Measurements from ENCODE around the gene STK38. TPM values are rescaled to one million over a fixed set of nuclear protein-coding genes. Genes with fewer than 3 reads are reported as not detected.
"Not testable (repeated sequence)": the region's sequence is repeated elsewhere in the genome, so short reads cannot be mapped to it uniquely, and the experiment has no call there.

The STK38 gene
- total RNA-seq, 1 experiment from 2014 or later, result 31.5 TPM

DNA sequence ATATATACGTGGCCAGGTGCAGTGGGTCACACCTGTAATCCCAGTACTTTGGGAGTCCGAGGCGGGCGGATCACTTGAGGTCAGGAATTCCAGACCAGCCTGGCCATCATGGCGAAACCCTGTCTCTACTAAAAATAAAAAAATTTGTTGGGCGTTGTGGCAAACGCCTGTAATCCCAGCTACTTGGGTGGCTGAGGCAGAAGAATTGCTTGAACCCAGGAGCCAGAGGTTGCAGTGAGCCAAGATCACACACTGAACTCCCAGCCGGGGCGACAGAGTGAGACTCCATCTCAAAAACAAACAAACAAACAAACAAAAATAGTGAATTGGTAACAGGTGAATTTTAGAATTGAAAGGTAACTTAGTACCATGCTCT, 41.7 kb upstream of the STK38 start:
- not testable (repeated sequence) for H3K9me3 ChIP-seq (ENCODE audit: low read length); H3K27me3 ChIP-seq (ENCODE audit: low read length); H3K9me2 ChIP-seq (replicated peaks; ENCODE audit: insufficient read depth, low read length); DNase-seq; H3K36me3 ChIP-seq (ENCODE audit: insufficient read depth, low read length); H3K79me2 ChIP-seq (ENCODE audit: low read length); H3K4me3 ChIP-seq (ENCODE audit: low read length); H2AFZ ChIP-seq (ENCODE audit: low read length); H3K4me2 ChIP-seq (ENCODE audit: low read depth, low read length, poor library complexity, severe bottlenecking); H3K9ac ChIP-seq (ENCODE audit: low read length); H3K27ac ChIP-seq (ENCODE audit: low read length); H4K20me1 ChIP-seq (ENCODE audit: insufficient read depth, low read depth, low read length)
- H3K4me1 ChIP-seq (ENCODE audit: low read length), result peaks cover 27% of the 10 kb centered on the region

DNA sequence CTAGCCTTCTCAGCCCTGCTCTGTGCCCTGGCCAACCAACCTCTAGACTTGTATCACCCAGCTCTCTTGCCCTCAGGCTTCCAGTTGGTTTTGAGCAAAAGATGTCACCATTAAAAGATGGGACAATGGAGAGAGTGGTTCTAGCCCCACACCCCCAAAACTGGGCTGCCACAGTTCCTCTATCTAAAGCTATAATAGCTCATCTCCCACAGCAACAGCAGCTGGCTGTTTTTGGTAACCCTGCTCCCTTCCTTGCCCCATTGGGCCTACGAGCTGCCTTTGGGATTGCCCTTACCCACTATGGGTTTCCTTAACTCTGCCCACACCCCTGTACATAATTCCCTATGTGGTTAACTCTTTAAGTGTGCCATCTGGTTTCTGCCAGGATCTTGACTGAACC, 39.3 kb upstream of the STK38 start:
- H3K27me3 ChIP-seq (ENCODE audit: low read length), result no peaks in the 10 kb centered on the region
- no peak overlapping the region for H3K4me2 ChIP-seq (ENCODE audit: low read depth, low read length, poor library complexity, severe bottlenecking)
- H2AFZ ChIP-seq (ENCODE audit: low read length), result no peak overlapping the region
- no peaks in the 10 kb centered on the region for H3K79me2 ChIP-seq (ENCODE audit: low read length)
- no peaks in the 10 kb centered on the region for H3K9me2 ChIP-seq (replicated peaks; ENCODE audit: insufficient read depth, low read length)
- H3K36me3 ChIP-seq (ENCODE audit: insufficient read depth, low read length), result no peaks in the 10 kb centered on the region
- no peak overlapping the region for H3K9ac ChIP-seq (ENCODE audit: low read length)
- no peaks in the 10 kb centered on the region for H4K20me1 ChIP-seq (ENCODE audit: insufficient read depth, low read depth, low read length)
- no peaks in the 10 kb centered on the region for H3K9me3 ChIP-seq (ENCODE audit: low read length)
- no peak for DNase-seq
- H3K4me3 ChIP-seq (ENCODE audit: low read length), result no peak overlapping the region
- peaks cover 7% of the 10 kb centered on the region for H3K4me1 ChIP-seq (ENCODE audit: low read length)
- no peak overlapping the region for H3K27ac ChIP-seq (ENCODE audit: low read length)

DNA sequence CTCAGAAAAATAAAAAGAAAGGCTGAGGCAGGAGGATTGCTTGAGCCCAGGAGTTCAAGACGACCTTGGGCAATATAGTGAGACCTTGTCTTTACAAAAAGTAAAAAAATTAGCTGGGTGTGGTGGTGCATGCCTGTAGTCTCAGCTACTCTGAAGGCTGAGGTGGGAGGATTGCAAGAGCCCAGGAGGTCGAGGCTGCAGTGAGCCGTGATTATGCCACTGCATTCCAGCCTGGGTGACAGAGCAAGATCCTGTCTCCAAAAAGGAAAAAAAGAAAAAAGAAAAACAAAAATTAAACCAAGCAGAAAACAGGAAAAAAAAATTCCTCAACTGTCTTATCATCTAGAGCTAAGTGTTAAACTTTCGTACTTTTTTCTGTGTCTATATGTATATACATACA, 34.4 kb upstream of the STK38 start:
- H3K27me3 ChIP-seq (ENCODE audit: low read length), result no peaks in the 10 kb centered on the region
- no peak for DNase-seq
- H3K79me2 ChIP-seq (ENCODE audit: low read length), result no peaks in the 10 kb centered on the region
- H3K4me1 ChIP-seq (ENCODE audit: low read length), result peaks cover 10% of the 10 kb centered on the region
- H2AFZ ChIP-seq (ENCODE audit: low read length), result no peak overlapping the region
- no peaks in the 10 kb centered on the region for H3K9me3 ChIP-seq (ENCODE audit: low read length)
- H3K9ac ChIP-seq (ENCODE audit: low read length), result no peak overlapping the region
- H3K9me2 ChIP-seq (replicated peaks; ENCODE audit: insufficient read depth, low read length), result no peaks in the 10 kb centered on the region
- H3K36me3 ChIP-seq (ENCODE audit: insufficient read depth, low read length), result no peaks in the 10 kb centered on the region
- no peak overlapping the region for H3K4me2 ChIP-seq (ENCODE audit: low read depth, low read length, poor library complexity, severe bottlenecking)
- H4K20me1 ChIP-seq (ENCODE audit: insufficient read depth, low read depth, low read length), result no peaks in the 10 kb centered on the region
- H3K4me3 ChIP-seq (ENCODE audit: low read length), result no peak overlapping the region
- H3K27ac ChIP-seq (ENCODE audit: low read length), result no peak overlapping the region

DNA sequence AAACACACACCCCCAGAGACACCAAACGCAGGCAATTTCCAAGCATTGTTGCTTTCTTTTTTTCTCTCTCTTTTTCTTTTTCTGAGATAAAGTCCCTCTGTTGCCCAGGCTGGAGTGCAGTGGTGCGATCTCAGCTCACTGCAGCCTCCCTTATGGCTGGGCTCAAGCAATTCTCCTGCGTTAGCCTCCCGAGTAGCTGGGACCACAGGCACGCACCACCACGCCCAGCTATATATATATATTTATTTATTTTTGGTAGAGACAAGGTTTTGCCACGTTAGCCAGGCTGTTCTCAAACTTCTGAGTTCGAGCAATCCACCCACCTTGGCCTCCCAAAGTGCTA, 32.9 kb upstream of the STK38 start:
- Histone ChIP-seq H3K4me1 (ENCODE audit: low read length) (peaks cover 10% of the 10 kb centered on the region), H2AFZ (ENCODE audit: low read length) (peak overlapping the region; percentile 9; the same call in 1 of the 2 replicates), H3K79me2 (ENCODE audit: low read length) (no peaks in the 10 kb centered on the region), H3K4me2 (ENCODE audit: low read depth, low read length, poor library complexity, severe bottlenecking) (no peak overlapping the region), H4K20me1 (ENCODE audit: insufficient read depth, low read depth, low read length) (no peaks in the 10 kb centered on the region), H3K9me2 (replicated peaks; ENCODE audit: insufficient read depth, low read length) (no peaks in the 10 kb centered on the region), H3K4me3 (ENCODE audit: low read length) (no peak overlapping the region), H3K9me3 (ENCODE audit: low read length) (no peaks in the 10 kb centered on the region), H3K27me3 (ENCODE audit: low read length) (no peaks in the 10 kb centered on the region), H3K27ac (ENCODE audit: low read length) (no peak overlapping the region), H3K36me3 (ENCODE audit: insufficient read depth, low read length) (no peaks in the 10 kb centered on the region), H3K9ac (ENCODE audit: low read length) (no peak overlapping the region)
- no peak for DNase-seq

DNA sequence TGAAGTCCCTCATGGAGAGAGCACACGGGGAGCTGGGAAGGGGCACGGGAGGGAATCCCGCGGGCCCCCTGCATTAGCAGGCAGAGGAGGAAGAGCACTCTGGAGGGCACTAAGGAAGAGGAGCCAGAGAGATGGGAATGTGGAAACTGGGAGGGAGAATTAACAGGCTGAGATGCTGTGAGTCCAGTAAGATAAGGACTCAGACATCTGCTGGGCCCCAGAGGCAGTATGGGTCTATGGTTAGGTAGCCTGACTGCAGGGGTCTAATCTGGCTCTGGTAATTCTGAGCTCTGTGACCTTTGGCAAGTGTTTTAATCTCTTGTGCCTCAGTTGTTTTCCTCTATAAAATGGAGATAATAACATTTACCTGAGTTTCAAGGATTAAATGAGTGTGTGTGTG, 31.2 kb upstream of the STK38 start:
- no peak for DNase-seq
- H3K9me3 ChIP-seq (ENCODE audit: low read length), result no peaks in the 10 kb centered on the region
- no peaks in the 10 kb centered on the region for H3K79me2 ChIP-seq (ENCODE audit: low read length)
- no peak overlapping the region for H3K4me2 ChIP-seq (ENCODE audit: low read depth, low read length, poor library complexity, severe bottlenecking)
- no peaks in the 10 kb centered on the region for H3K9me2 ChIP-seq (replicated peaks; ENCODE audit: insufficient read depth, low read length)
- H4K20me1 ChIP-seq (ENCODE audit: insufficient read depth, low read depth, low read length), result no peaks in the 10 kb centered on the region
- no peak overlapping the region for H3K9ac ChIP-seq (ENCODE audit: low read length)
- no peak overlapping the region for H3K27ac ChIP-seq (ENCODE audit: low read length)
- H3K27me3 ChIP-seq (ENCODE audit: low read length), result no peaks in the 10 kb centered on the region
- peaks cover 6% of the 10 kb centered on the region; the same call in 1 of the 2 replicates for H3K4me1 ChIP-seq (ENCODE audit: low read length)
- no peak overlapping the region for H2AFZ ChIP-seq (ENCODE audit: low read length)
- no peaks in the 10 kb centered on the region for H3K36me3 ChIP-seq (ENCODE audit: insufficient read depth, low read length)
- no peak overlapping the region for H3K4me3 ChIP-seq (ENCODE audit: low read length)

DNA sequence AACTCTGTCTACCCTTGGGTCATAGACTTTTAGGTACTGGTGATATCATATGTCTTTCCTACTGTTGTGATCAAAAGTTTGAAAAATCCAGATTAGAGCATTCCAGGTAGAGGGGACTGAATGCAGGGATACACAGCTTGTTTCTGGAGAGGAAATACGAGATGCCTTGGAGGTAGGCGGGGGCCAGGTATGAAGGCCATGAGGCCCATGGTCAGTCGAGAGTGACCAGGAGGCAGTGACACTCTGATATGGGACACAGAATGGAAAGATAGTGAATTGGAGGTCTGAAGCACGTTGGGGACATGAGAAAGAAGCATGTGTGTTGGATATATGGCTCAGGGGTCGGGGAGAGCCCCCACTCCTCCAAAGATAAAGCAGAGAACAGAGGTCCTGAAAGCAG, 30.8 kb upstream of the STK38 start:
- no peak overlapping the region for H3K4me2 ChIP-seq (ENCODE audit: low read depth, low read length, poor library complexity, severe bottlenecking)
- H3K4me3 ChIP-seq (ENCODE audit: low read length), result no peak overlapping the region
- H3K9me2 ChIP-seq (replicated peaks; ENCODE audit: insufficient read depth, low read length), result no peaks in the 10 kb centered on the region
- no peaks in the 10 kb centered on the region for H3K9me3 ChIP-seq (ENCODE audit: low read length)
- no peaks in the 10 kb centered on the region for H3K79me2 ChIP-seq (ENCODE audit: low read length)
- no peaks in the 10 kb centered on the region for H3K36me3 ChIP-seq (ENCODE audit: insufficient read depth, low read length)
- H3K27me3 ChIP-seq (ENCODE audit: low read length), result no peaks in the 10 kb centered on the region
- peaks cover 6% of the 10 kb centered on the region; the same call in 1 of the 2 replicates for H3K4me1 ChIP-seq (ENCODE audit: low read length)
- H2AFZ ChIP-seq (ENCODE audit: low read length), result no peak overlapping the region
- no peak for DNase-seq
- H3K9ac ChIP-seq (ENCODE audit: low read length), result no peak overlapping the region
- H3K27ac ChIP-seq (ENCODE audit: low read length), result no peak overlapping the region
- H4K20me1 ChIP-seq (ENCODE audit: insufficient read depth, low read depth, low read length), result no peaks in the 10 kb centered on the region

DNA sequence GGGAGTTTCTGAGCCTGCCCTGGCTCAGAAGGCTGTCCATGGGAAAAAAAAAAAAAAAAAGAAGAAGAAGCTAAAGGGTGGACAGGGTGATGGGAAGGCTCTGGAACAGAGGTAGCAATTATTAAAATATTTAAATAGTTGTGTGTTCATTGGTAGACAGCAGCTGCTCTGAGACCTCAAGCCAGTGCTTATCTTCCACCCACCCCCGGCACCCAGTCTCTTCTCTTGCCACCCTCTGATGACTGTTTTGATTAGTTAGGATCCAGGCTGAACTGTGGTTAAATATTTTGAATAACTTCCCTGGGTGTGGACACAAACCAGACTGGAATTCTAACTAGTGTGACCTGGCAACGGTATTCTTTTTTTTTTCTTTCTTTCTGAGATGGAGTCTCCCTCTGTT, 30.0 kb upstream of the STK38 start:
- DNase-seq, result no peak
- Histone ChIP-seq H4K20me1 (ENCODE audit: insufficient read depth, low read depth, low read length) (no peaks in the 10 kb centered on the region), H3K4me1 (ENCODE audit: low read length) (peaks cover 6% of the 10 kb centered on the region; the same call in 1 of the 2 replicates), H3K27me3 (ENCODE audit: low read length) (no peaks in the 10 kb centered on the region), H3K4me2 (ENCODE audit: low read depth, low read length, poor library complexity, severe bottlenecking) (no peak overlapping the region), H3K9me3 (ENCODE audit: low read length) (no peaks in the 10 kb centered on the region), H2AFZ (ENCODE audit: low read length) (no peak overlapping the region), H3K4me3 (ENCODE audit: low read length) (no peak overlapping the region), H3K79me2 (ENCODE audit: low read length) (no peaks in the 10 kb centered on the region), H3K27ac (ENCODE audit: low read length) (no peak overlapping the region), H3K36me3 (ENCODE audit: insufficient read depth, low read length) (no peaks in the 10 kb centered on the region), H3K9me2 (replicated peaks; ENCODE audit: insufficient read depth, low read length) (no peaks in the 10 kb centered on the region), H3K9ac (ENCODE audit: low read length) (no peak overlapping the region)

DNA sequence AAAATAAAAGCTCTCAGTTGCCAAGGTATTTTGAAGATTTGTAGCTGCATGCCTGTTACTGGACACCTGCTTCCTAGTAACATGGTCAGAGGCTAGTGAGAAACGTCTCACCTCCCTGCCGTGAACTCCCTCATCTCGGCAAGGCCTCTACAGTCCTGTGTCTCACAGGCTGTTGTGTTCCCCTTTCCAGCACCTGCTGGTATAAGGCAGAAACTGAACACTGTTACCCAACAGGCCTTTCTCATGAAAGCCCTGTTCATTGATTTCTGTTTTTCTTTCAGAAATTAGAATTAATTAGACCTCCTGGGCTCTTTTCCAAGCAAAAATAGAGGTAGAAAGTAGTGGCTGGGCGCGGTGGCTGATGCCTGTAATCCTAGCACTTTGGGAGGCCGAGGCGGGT, 29.3 kb upstream of the STK38 start:
- no peak overlapping the region for H2AFZ ChIP-seq (ENCODE audit: low read length)
- H3K4me2 ChIP-seq (ENCODE audit: low read depth, low read length, poor library complexity, severe bottlenecking), result no peak overlapping the region

DNA sequence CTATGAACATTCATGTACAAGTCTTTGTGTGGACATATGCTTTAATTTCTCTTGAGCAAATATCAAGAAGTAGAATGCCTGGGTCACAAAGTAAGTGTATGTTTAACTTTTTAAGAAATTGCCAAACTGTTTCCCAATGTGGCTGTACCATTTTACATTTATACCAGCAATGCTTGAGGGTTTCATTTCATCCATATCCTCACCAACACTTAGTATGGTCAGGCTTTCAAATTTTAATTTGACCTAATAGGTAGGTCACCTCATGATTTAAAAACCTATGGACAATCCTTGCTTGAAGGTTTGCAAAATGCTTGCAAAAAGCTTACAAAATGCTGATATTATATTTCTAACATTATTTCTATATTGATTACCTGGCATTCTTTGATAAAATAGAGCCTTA, 27.4 kb upstream of the STK38 start:
- peaks cover 3% of the 10 kb centered on the region; the same call in 1 of the 2 replicates for H3K4me1 ChIP-seq (ENCODE audit: low read length)
- H3K79me2 ChIP-seq (ENCODE audit: low read length), result no peaks in the 10 kb centered on the region
- H3K27me3 ChIP-seq (ENCODE audit: low read length), result no peaks in the 10 kb centered on the region
- no peak overlapping the region for H3K27ac ChIP-seq (ENCODE audit: low read length)
- no peaks in the 10 kb centered on the region for H4K20me1 ChIP-seq (ENCODE audit: insufficient read depth, low read depth, low read length)
- no peak overlapping the region for H3K4me2 ChIP-seq (ENCODE audit: low read depth, low read length, poor library complexity, severe bottlenecking)
- H2AFZ ChIP-seq (ENCODE audit: low read length), result no peak overlapping the region
- DNase-seq, result no peak
- no peak overlapping the region for H3K4me3 ChIP-seq (ENCODE audit: low read length)
- no peak overlapping the region for H3K9ac ChIP-seq (ENCODE audit: low read length)
- no peaks in the 10 kb centered on the region for H3K9me2 ChIP-seq (replicated peaks; ENCODE audit: insufficient read depth, low read length)
- no peaks in the 10 kb centered on the region for H3K36me3 ChIP-seq (ENCODE audit: insufficient read depth, low read length)
- no peaks in the 10 kb centered on the region for H3K9me3 ChIP-seq (ENCODE audit: low read length)

More for the DNA sequence above, 29.3 kb upstream of the STK38 start:
- Histone ChIP-seq H3K4me3 (ENCODE audit: low read length) (no peak overlapping the region), H3K9me3 (ENCODE audit: low read length) (no peaks in the 10 kb centered on the region), H3K36me3 (ENCODE audit: insufficient read depth, low read length) (no peaks in the 10 kb centered on the region), H3K27ac (ENCODE audit: low read length) (no peak overlapping the region), H3K9me2 (replicated peaks; ENCODE audit: insufficient read depth, low read length) (no peaks in the 10 kb centered on the region), H3K79me2 (ENCODE audit: low read length) (no peaks in the 10 kb centered on the region), H3K27me3 (ENCODE audit: low read length) (no peaks in the 10 kb centered on the region), H3K9ac (ENCODE audit: low read length) (no peak overlapping the region), H3K4me1 (ENCODE audit: low read length) (peaks cover 6% of the 10 kb centered on the region; the same call in 1 of the 2 replicates), H4K20me1 (ENCODE audit: insufficient read depth, low read depth, low read length) (no peaks in the 10 kb centered on the region)
- DNase-seq, result no peak
